Keratinocyte (primary cell): ENCODE results near the gene ANKS6.

Source experiments
- CTCF ChIP-seq, 3 experiments: IDR thresholded peaks in 1 of 3; conservative IDR thresholded peaks in 1 of 3; optimal IDR thresholded peaks in 1 of 3; 2 replicates in 2 of 3; 3 replicates in 1 of 3; pipeline versions ENCODE3 to v1.5.1; 2011; ENCODE audit warnings: low read length in 3 of 3, mild to moderate bottlenecking in 3 of 3, moderate library complexity in 2 of 3, control low read depth in 1 of 3, inconsistent platforms in 1 of 3; ENCODE audit not compliant: insufficient read depth in 2 of 3; ENCODE audit errors: extremely low read depth in 1 of 3
- EZH2 ChIP-seq: IDR thresholded peaks from one replicate; pipeline ENCODE4 v1.6.1; 2012; ENCODE audit warnings: inconsistent platforms, mild to moderate bottlenecking, low read length, moderate library complexity

GRCh38 chr9:98724810-98725530 is 71.4 kb downstream of the ANKS6 start:
- TF ChIP-seq CTCF (optimal IDR thresholded peaks at IDR 0.05 in 1 of 3, IDR thresholded peaks at IDR 0.05 in 1 of 3, conservative IDR thresholded peaks at IDR 0.05 in 1 of 3; ENCODE audit: extremely low read depth in 1 of 3, insufficient read depth in 2 of 3, low read length in 3 of 3) (no peak), EZH2 (no peak)
